Skeletal muscle satellite cell (primary cell): ENCODE results near the gene FAM219A.
"Not testable (repeated sequence)": the region's sequence is repeated elsewhere in the genome, so short reads cannot be mapped to it uniquely, and the experiment has no call there.

Source experiments
- H3K27me3 ChIP-seq: 2 replicates; pipeline ENCODE4 v1.7.0; 2013; ENCODE audit warnings: low read length; ENCODE audit not compliant: control insufficient read depth, insufficient read depth
- H3K36me3 ChIP-seq: 2 replicates; pipeline ENCODE4 v1.7.0; 2013; ENCODE audit warnings: mild to moderate bottlenecking, control low read depth, low read length; ENCODE audit not compliant: insufficient read depth
- H3K4me1 ChIP-seq: 2 replicates; pipeline ENCODE4 v1.7.0; 2013; ENCODE audit warnings: low read length; ENCODE audit not compliant: control insufficient read depth, insufficient read depth
- H3K4me2 ChIP-seq: 2 replicates; pipeline ENCODE4 v1.7.0; 2013; ENCODE audit warnings: mild to moderate bottlenecking, low read length
- H3K4me3 ChIP-seq: 2 replicates; pipeline ENCODE4 v1.7.0; 2013; ENCODE audit warnings: low read length
- H3K9ac ChIP-seq: 2 replicates; pipeline ENCODE4 v1.7.0; 2013; ENCODE audit warnings: mild to moderate bottlenecking, low read depth, low read length, moderate library complexity
- H3K9me3 ChIP-seq: replicated peaks from 2 replicates; pipeline ENCODE4 v1.7.0; 2013; ENCODE audit warnings: mild to moderate bottlenecking, control low read depth, low read length

Gene FAM219A

DNA sequence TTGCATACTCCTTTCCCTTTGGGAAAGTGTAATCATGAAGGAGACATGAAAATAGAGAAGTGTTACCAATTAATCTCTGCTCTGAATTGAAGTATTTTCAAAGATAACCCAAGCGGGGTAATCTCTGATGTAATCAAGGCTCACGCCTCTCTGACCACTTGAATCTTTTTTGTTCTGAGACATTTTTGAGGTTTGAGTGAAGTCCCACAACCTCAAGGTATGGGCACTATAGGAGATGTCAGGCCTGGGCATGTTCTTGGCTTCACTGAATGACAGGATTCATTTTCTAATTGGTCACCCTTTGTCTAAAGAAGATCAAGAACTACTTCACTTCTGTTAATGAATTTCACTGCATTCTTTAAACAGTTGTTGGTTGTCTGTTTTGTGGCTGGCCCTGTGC lies 40.7 kb upstream of the FAM219A start:
- Histone ChIP-seq H3K27me3 (peaks cover 55% of the 10 kb centered on the region), H3K4me3 (no peak overlapping the region), H3K4me1 (peaks cover 18% of the 10 kb centered on the region), H3K36me3 (no peaks in the 10 kb centered on the region), H3K9me3 (no peaks in the 10 kb centered on the region), H3K9ac (no peak overlapping the region), H3K4me2 (no peak overlapping the region)

DNA sequence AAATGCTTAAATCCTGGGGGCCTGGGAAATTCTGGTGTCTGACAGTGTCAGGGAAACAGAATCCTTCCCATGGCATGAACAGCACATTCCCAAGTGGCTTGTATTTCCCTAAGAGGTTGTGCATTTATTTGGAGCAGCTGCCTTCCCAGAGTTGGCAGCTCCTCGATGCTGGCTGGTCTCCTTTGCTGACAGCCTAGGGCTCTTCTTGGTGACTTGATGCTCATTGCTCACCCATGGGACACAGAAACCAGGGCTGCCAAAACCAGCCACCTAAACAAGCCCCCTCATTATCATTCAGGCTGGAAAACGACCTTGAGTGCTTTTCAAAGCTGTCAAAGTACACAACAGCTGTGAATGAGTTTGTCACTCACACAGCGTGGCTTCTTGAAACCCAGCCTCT lies 40.2 kb upstream of the FAM219A start:
- peaks cover 49% of the 10 kb centered on the region for H3K27me3 ChIP-seq
- no peak overlapping the region for H3K4me3 ChIP-seq
- no peak overlapping the region for H3K4me2 ChIP-seq
- peaks cover 18% of the 10 kb centered on the region for H3K4me1 ChIP-seq
- H3K36me3 ChIP-seq, result no peaks in the 10 kb centered on the region
- no peaks in the 10 kb centered on the region for H3K9me3 ChIP-seq
- H3K9ac ChIP-seq, result no peak overlapping the region

DNA sequence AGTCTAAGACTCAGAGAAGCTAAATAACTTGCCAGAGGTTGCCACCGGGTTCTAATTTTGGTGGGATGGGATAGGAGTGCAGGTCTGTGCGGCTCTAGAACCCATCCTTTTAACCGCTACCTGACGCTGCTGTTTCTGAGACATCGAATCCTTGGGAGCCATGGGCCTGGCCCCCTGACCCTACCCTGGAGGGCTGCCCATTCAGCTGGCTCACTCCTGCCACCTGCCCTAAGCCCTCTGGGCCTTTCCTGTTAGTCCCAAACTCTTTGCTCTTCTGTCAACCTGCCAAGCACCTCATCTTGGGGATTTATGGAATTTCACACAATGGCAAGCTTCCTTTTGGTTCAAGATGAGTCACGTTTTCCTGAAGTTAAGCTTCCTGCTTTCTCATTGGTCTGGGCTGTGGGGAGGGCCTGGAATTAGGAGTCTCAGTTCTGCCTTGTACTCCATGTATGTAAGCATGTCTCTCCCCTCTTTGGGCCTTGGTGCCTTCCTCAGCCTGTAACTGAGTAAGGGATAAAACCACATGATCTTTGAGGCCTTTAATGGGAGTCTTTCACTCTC lies 37.9 kb upstream of the FAM219A start:
- H3K36me3 ChIP-seq, result no peaks in the 10 kb centered on the region
- H3K27me3 ChIP-seq, result peaks cover 49% of the 10 kb centered on the region
- H3K4me3 ChIP-seq, result no peak overlapping the region
- no peak overlapping the region for H3K4me2 ChIP-seq
- no peaks in the 10 kb centered on the region for H3K9me3 ChIP-seq
- H3K4me1 ChIP-seq, result no peaks in the 10 kb centered on the region
- H3K9ac ChIP-seq, result no peak overlapping the region

DNA sequence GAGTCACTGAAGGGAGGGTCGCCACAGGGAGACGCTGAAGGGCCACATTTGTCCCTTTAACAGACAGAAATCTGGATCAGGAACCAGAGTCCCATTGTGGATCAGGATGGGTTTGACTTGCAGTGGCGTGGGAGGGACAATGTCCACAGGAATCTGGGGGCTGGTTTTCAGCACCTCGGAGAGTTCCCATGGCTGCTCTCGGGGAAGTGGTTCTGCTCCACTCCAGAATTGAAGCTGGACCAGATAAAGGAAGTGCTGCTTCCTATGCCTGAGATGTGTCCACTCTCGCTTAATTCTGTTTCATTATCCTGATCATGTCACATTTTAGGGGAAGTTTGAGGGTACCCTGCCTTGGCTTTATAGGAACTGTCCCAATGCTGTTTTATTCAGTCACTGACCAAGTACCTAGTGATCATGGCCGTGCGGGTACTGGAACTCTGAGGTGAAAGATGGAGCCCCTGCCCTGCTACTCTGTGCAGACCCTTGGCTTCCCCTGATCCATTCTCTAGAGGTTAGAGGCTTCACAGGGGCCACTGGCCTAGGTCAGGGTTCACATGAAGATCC lies 35.7 kb upstream of the FAM219A start:
- Histone ChIP-seq H3K4me1 (no peaks in the 10 kb centered on the region), H3K36me3 (no peaks in the 10 kb centered on the region), H3K9me3 (no peaks in the 10 kb centered on the region), H3K9ac (no peak overlapping the region), H3K27me3 (peaks cover 55% of the 10 kb centered on the region), H3K4me3 (no peak overlapping the region), H3K4me2 (no peak overlapping the region)

DNA sequence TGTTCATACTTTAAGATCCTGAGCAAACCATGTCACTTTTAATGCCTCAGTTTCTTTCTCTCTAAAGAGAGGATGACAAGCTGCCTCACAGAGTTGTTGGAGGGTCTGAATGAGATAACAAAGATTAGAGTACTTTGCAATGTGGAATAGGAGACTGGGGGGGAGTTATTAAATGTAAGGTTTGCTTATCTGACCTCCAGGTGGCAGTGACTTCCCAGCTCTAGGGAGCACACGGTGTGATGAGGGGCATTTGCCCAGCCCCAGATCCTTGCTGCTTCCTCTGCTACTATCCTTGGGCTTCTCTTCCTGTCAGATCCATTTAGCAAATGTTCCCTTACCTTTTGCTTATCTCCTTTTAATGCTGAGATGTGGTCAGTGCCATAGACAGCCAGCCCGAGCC lies 33.7 kb upstream of the FAM219A start:
- Histone ChIP-seq H3K9me3 (no peaks in the 10 kb centered on the region), H3K36me3 (no peaks in the 10 kb centered on the region), H3K4me3 (no peak overlapping the region), H3K9ac (no peak overlapping the region), H3K27me3 (peaks cover 54% of the 10 kb centered on the region), H3K4me2 (no peak overlapping the region), H3K4me1 (no peaks in the 10 kb centered on the region)

DNA sequence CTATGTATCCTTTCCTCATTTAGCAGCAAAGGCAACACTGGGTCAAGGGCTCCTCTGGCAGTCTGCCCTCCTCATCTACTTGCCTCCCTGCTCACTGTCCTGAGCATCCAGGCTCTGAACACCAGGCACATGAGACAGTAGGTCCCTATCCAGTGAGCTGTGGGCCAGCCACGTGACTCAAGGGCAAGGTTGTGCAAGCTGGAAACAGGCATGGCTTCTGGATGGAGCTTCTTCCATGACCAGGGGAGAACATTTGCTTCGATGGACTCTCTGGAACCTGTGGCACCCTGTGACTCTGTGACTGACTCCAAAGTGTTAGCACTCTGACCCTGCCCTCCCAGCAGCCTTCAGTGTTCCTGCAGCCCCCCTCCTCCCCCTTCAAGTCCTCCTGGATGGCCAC lies 33.2 kb upstream of the FAM219A start:
- Histone ChIP-seq H3K4me3 (no peak overlapping the region), H3K27me3 (peaks cover 54% of the 10 kb centered on the region), H3K36me3 (no peaks in the 10 kb centered on the region), H3K9me3 (no peaks in the 10 kb centered on the region), H3K4me1 (no peaks in the 10 kb centered on the region), H3K9ac (no peak overlapping the region), H3K4me2 (no peak overlapping the region)

DNA sequence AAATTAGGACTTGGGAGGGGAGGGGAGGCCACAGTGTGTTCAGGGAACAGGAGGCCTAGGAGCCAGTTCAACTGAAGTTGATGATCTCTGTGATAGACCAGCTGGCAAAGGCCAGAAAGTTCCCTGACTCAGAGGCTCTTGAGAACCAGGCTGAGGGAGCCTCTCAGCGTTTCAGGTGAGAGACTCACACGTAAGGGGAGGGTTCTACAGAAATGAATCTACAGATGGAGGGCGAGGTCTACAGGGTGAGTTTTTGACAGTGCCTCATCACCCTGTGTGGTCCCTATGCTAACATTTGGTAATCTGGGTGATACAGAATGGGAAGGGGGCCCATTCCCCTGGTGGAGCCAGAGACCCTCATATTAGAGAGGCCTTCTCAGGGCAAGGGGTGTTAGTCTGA lies 32.4 kb upstream of the FAM219A start:
- no peaks in the 10 kb centered on the region for H3K4me1 ChIP-seq
- no peaks in the 10 kb centered on the region for H3K36me3 ChIP-seq
- no peak overlapping the region for H3K9ac ChIP-seq
- H3K27me3 ChIP-seq, result peaks cover 59% of the 10 kb centered on the region
- no peak overlapping the region for H3K4me3 ChIP-seq
- no peak overlapping the region for H3K4me2 ChIP-seq
- no peaks in the 10 kb centered on the region for H3K9me3 ChIP-seq

DNA sequence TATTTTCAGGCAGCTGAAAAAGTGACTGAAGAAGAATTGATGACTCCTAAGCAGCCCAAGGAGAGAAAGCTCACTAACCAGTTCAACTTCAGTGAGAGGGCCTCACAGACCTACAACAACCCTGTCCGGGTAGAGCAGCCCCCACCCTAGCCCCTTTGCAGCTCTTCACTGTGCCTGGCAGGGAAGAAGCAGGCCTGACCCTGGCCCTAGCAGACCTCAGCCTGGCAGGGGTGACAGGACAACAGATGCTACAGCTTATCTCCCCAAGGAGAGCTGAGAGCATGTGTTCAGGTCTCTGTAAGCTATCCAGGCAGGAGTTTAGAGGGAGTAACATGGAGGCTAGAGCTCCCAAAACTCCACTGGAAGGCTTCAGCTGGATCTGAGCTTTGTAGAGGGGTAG lies 32.0 kb upstream of the FAM219A start:
- no peak overlapping the region for H3K4me3 ChIP-seq
- peaks cover 63% of the 10 kb centered on the region for H3K27me3 ChIP-seq
- no peaks in the 10 kb centered on the region for H3K36me3 ChIP-seq
- H3K9ac ChIP-seq, result no peak overlapping the region
- no peak overlapping the region for H3K4me2 ChIP-seq
- H3K9me3 ChIP-seq, result no peaks in the 10 kb centered on the region
- no peaks in the 10 kb centered on the region for H3K4me1 ChIP-seq

DNA sequence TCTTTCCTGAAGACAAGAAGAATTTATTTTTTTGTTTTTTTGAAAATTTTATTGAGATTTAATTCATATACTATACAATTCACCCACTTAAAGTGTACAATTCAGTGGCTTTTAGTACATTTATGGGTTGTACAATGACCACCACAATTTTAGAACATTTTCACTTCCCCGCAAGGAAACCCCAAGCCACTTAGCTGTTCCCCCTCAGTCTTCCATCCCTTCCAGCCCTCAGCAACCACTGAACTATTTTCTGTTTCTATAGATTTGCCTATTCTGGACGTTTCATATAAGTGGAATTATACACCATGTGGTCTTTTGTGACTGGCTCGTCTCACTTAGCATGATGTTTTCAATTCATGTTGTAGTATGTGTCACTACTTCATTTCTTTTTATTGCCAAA lies 28.2 kb upstream of the FAM219A start:
- no peak overlapping the region for H3K9ac ChIP-seq
- H3K36me3 ChIP-seq, result no peaks in the 10 kb centered on the region
- H3K4me1 ChIP-seq, result no peaks in the 10 kb centered on the region
- H3K4me3 ChIP-seq, result no peak overlapping the region
- H3K9me3 ChIP-seq, result no peaks in the 10 kb centered on the region
- no peak overlapping the region for H3K4me2 ChIP-seq
- peaks cover 62% of the 10 kb centered on the region for H3K27me3 ChIP-seq

DNA sequence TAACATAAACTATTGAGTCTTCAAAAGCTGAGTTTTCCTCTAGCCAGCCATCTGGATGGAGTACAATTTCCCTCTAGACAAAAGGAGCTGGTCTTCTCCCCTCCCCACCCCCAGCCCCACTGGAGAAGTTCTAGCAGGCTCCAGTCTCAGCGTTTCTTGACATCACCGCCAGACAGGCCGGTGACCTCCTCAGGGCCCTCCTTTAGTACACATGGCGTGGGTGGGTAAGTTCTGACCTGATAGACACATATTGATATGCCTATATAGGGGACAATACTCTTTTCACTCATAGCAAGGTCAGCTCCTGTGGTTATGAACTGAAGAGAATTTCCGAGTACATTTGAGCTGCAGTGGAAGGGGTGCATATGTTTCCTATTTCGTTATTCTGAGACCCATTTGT lies 27.5 kb upstream of the FAM219A start:
- H3K36me3 ChIP-seq, result no peaks in the 10 kb centered on the region
- peaks cover 58% of the 10 kb centered on the region for H3K27me3 ChIP-seq

DNA sequence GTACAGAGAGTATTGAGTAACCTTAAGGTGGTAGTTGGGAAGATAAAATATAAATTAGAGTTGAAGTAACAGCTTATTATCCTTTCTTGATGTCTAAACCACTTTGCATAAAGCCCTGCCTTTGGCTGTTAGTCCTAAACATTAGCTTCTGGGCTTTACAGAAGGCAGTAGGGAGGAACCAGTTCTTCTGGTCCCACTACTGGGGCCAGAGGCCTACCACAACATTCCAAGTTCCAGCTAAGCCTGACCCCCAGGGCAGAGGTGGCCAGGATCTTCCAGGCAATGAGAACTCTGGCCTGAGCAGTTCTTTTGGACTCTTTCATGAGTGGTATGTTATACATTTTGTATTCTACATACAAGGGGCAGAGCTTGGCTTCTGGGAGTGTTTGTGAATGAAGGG lies 26.3 kb upstream of the FAM219A start:
- H3K9me3 ChIP-seq, result no peaks in the 10 kb centered on the region
- peaks cover 50% of the 10 kb centered on the region for H3K27me3 ChIP-seq
- H3K4me3 ChIP-seq, result no peak overlapping the region
- no peaks in the 10 kb centered on the region for H3K36me3 ChIP-seq
- H3K4me1 ChIP-seq, result no peaks in the 10 kb centered on the region
- no peak overlapping the region for H3K9ac ChIP-seq
- H3K4me2 ChIP-seq, result no peak overlapping the region

More for the DNA sequence above, 27.5 kb upstream of the FAM219A start:
- Histone ChIP-seq H3K9ac (no peak overlapping the region), H3K4me1 (no peaks in the 10 kb centered on the region), H3K4me3 (no peak overlapping the region), H3K9me3 (no peaks in the 10 kb centered on the region), H3K4me2 (no peak overlapping the region)

DNA sequence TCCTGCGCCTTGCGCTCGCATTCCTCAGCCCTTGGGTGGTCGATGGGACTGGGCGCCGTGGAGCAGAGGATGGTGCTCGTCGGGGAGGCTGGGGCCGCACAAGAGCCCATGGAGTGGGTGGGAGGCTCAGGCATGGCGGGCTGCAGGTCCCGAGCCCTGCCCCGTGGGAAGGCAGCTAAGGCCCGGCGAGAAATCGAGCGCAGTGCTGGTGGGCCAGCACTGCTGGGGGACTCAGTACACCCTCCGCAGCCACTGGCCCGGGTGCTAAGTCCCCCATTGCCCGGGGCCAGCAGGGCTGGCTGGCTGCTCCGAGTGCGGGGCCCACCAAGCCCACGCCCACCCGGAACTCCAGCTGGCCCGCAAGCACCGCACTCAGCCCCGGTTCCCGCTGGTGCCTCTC lies 24.4 kb upstream of the FAM219A start:
- not testable (repeated sequence) for H3K4me3 ChIP-seq, H3K9ac ChIP-seq, H3K9me3 ChIP-seq, H3K36me3 ChIP-seq, H3K4me2 ChIP-seq, H3K4me1 ChIP-seq
- H3K27me3 ChIP-seq, result peaks cover 50% of the 10 kb centered on the region
